Gastrocnemius medialis (tissue), 4 donors: ENCODE measurements around the gene ZEB1. TPM values are rescaled to one million over a fixed set of nuclear protein-coding genes. Genes with fewer than 3 reads are reported as not detected.

Source experiments
- ATAC-seq, 2 donors: fragments of 150-250 bp; one replicate each; pipeline ENCODE4 v1.9.1; 2016
- DNase-seq, 2 donors: peaks; one replicate each; pipeline ENCODE4 v3.0.0-alpha.2; 2019
- H3K27ac ChIP-seq, 4 donors: fragments of 200-600 bp; sonication (generic); 1 replicate in 1 of 4; 2 replicates in 3 of 4; pipeline ENCODE4 v1.5.1; 2016 to 2018; ENCODE audit warnings: mild to moderate bottlenecking in 2 of 4, moderate library complexity in 1 of 4
- H3K27me3 ChIP-seq, 3 donors: fragments of 200-600 bp; sonication (generic) in 2 of 3; 1 replicate in 1 of 3; 2 replicates in 2 of 3; pipeline versions ENCODE4 v1.5.1 to v1.6.0; 2016 to 2019; ENCODE audit warnings: mild to moderate bottlenecking in 1 of 3, moderate library complexity in 1 of 3
- H3K36me3 ChIP-seq, 2 donors: fragments of 200-600 bp; sonication (generic) in 1 of 2; one replicate each; pipeline ENCODE4 v1.5.1; 2017 to 2018
- H3K4me1 ChIP-seq, 2 donors: fragments of 200-600 bp; sonication (generic) in 1 of 2; one replicate each; pipeline ENCODE4 v1.5.1; 2016 to 2017; ENCODE audit warnings: mild to moderate bottlenecking in 2 of 2
- H3K4me3 ChIP-seq, 4 donors: fragments of 200-600 bp; sonication (generic) in 3 of 4; 1 replicate in 1 of 4; 2 replicates in 3 of 4; pipeline ENCODE4 v1.5.1; 2016 to 2019; ENCODE audit warnings: mild to moderate bottlenecking in 2 of 4
- H3K9me3 ChIP-seq, 3 donors: fragments of 200-600 bp; sonication (generic) in 2 of 3; 1 replicate in 1 of 3; 2 replicates in 2 of 3; pipeline ENCODE4 v1.5.1; 2016 to 2019
- CTCF ChIP-seq, 5 experiments: fragments of 450-650 bp in 3 of 5; fragments of 200-600 bp in 2 of 5; sonication (generic) in 2 of 5; IDR thresholded peaks in 4 of 5; conservative IDR thresholded peaks in 1 of 5; 1 replicate in 4 of 5; 2 replicates in 1 of 5; pipeline ENCODE4 v1.5.1; 2016 to 2019; ENCODE audit warnings: antibody characterized with exemption in 5 of 5, mild to moderate bottlenecking in 3 of 5, moderate library complexity in 3 of 5
- POLR2A ChIP-seq, 2 donors: fragments of 450-650 bp; IDR thresholded peaks; one replicate each; pipeline ENCODE4 v1.6.1; 2017; ENCODE audit warnings: antibody characterized with exemption in 2 of 2, mild to moderate bottlenecking in 2 of 2, moderate library complexity in 2 of 2
- in situ Hi-C, 4 donors: fragments of 200-750 bp; cut with MboI; loops; one replicate each; pipeline versions ENCODE4 v1.15.0 to v1.8.0; 2017; ENCODE audit warnings: low sequenced_read_pairs in 4 of 4
- intact Hi-C: fragments of 100-400 bp; cut with DNase I; formaldehyde crosslinking; loops from one replicate; pipeline ENCODE4 v1.15.1; 2023; ENCODE audit warnings: low total_unique reads
- total RNA-seq, 4 donors: library from RNA; depleted of rRNA; stranded (reverse); fragments of >200 nt; gene quantifications; one replicate each; pipeline versions ENCODE4 v1.1.0 to v1.2.3, GENCODE V29; 2016

Gene ZEB1
- total RNA-seq, 4 donors from 2014 or later: 67.4 to 175 (median 137) TPM

- ATAC-seq: no peak
- intact Hi-C loops (no loop called here), in situ Hi-C loops (loop anchor here in 2 of 4 donors (25.0 kb wide), 3 partner anchors 414 to 739 kb away; no protein-coding TSS in a partner anchor)
- TF ChIP-seq CTCF (IDR thresholded peaks at IDR 0.05 in 4 of 5, conservative IDR thresholded peaks at IDR 0.05 in 1 of 5): no peak
- no peak for TF ChIP-seq POLR2A (IDR thresholded peaks at IDR 0.05)
- Histone ChIP-seq H3K27ac (no peak overlapping the region), H3K9me3 (no peaks in the 10 kb centered on the region), H3K36me3 (peaks cover 2 to 9% of the 10 kb centered on the region in 2 donors), H3K4me1 (no peaks in the 10 kb centered on the region), H3K4me3 (no peak overlapping the region), H3K27me3 (no peaks in the 10 kb centered on the region)
- DNase-seq: no peak
Observed at GRCh38 chr10:31476088-31476487, 157.1 kb downstream of the ZEB1 start.

- Histone ChIP-seq H3K9me3 (no peaks in the 10 kb centered on the region), H3K27me3 (no peaks in the 10 kb centered on the region), H3K27ac (no peak overlapping the region), H3K36me3 (peaks cover 2 to 9% of the 10 kb centered on the region in 2 donors), H3K4me1 (peaks cover 0 to 8% of the 10 kb centered on the region in 2 donors), H3K4me3 (no peak overlapping the region)
- in situ Hi-C loops (loop anchor here in 2 of 4 donors (25.0 kb wide), 3 partner anchors 415 to 740 kb away; no protein-coding TSS in a partner anchor), intact Hi-C loops (no loop called here)
- DNase-seq: no peak
- TF ChIP-seq CTCF (IDR thresholded peaks at IDR 0.05 in 4 of 5, conservative IDR thresholded peaks at IDR 0.05 in 1 of 5) (no peak), POLR2A (IDR thresholded peaks at IDR 0.05) (no peak)
- no peak for ATAC-seq
Observed at GRCh38 chr10:31477584-31477983, 158.6 kb downstream of the ZEB1 start.

- in situ Hi-C loops: loop anchor here in 2 of 4 donors (10.0 to 25.0 kb wide), 4 partner anchors 417 to 742 kb away; no protein-coding TSS in a partner anchor
- Histone ChIP-seq H3K4me1 (peaks cover 0 to 8% of the 10 kb centered on the region in 2 donors), H3K27me3 (no peaks in the 10 kb centered on the region), H3K9me3 (no peaks in the 10 kb centered on the region), H3K36me3 (peaks cover 2 to 9% of the 10 kb centered on the region in 2 donors), H3K4me3 (no peak overlapping the region), H3K27ac (no peak overlapping the region)
- DNase-seq: no peak
- intact Hi-C loops: no loop called here
- TF ChIP-seq CTCF (IDR thresholded peaks at IDR 0.05 in 4 of 5, conservative IDR thresholded peaks at IDR 0.05 in 1 of 5): no peak
- no peak for TF ChIP-seq POLR2A (IDR thresholded peaks at IDR 0.05)
- ATAC-seq: no peak
Observed at GRCh38 chr10:31479752-31480151, 160.7 kb downstream of the ZEB1 start.

- in situ Hi-C loops: loop anchor here in 2 of 4 donors (10.0 to 25.0 kb wide), 4 partner anchors 421 to 746 kb away; no protein-coding TSS in a partner anchor
- DNase-seq: no peak
Observed at GRCh38 chr10:31483546-31483945, 164.5 kb downstream of the ZEB1 start.

More at GRCh38 chr10:31483546-31483945, 164.5 kb downstream of the ZEB1 start:
- intact Hi-C loops: no loop called here
- ATAC-seq: no peak
- H3K27me3 ChIP-seq: no peaks in the 10 kb centered on the region
- H3K9me3 ChIP-seq: no peaks in the 10 kb centered on the region
- H3K4me3 ChIP-seq: no peak overlapping the region
- H3K27ac ChIP-seq: no peak overlapping the region
- peaks cover 0 to 8% of the 10 kb centered on the region in 2 donors for H3K4me1 ChIP-seq
- H3K36me3 ChIP-seq: no peaks in the 10 kb centered on the region
- no peak for TF ChIP-seq POLR2A (IDR thresholded peaks at IDR 0.05)
- TF ChIP-seq CTCF (IDR thresholded peaks at IDR 0.05 in 4 of 5, conservative IDR thresholded peaks at IDR 0.05 in 1 of 5): no peak
